ENCODE data around the gene RPL22.
"Not testable (repeated sequence)": the region's sequence is repeated elsewhere in the genome, so short reads cannot be mapped to it uniquely, and the experiment has no call there.

RPL22 gene

GRCh38 chr1:6233376-6233775 is 34.0 kb upstream of the RPL22 start:
- no peak for DNase-seq

GRCh38 chr1:6225651-6226050 is 26.3 kb upstream of the RPL22 start:
- DNase-seq = no peak

- no peak for DNase-seq
Measured at GRCh38 chr1:6224718-6225117, 25.3 kb upstream of the RPL22 start.

- DNase-seq = no peak
Measured at GRCh38 chr1:6223617-6224016, 24.2 kb upstream of the RPL22 start.

- DNase-seq = no peak
Measured at GRCh38 chr1:6222636-6223035, 23.2 kb upstream of the RPL22 start.

- no peak for DNase-seq
Measured at GRCh38 chr1:6221210-6221784, 21.9 kb upstream of the RPL22 start.

DNA sequence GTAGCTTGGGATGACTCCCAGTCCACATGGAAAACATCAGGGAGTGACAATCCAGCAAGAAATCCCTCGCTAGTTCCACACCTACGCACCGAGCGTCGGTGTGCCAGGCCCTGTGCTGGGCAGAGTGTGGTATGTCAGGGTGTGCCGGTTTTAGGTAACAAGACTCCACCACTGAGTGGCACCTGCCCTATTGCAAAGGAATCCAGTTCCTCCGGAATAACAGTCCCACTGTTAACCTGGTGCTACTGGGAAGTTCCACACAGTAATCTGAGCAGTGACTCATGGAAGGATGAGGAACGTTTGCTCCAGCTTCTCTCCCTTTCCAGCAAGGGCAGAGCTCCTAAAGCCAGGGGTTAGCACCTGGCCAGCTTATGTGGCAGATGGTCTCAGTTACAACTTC is 20.8 kb upstream of the RPL22 start:
- DNase-seq = no peak

- DNase-seq = not testable (repeated sequence)
Measured at GRCh38 chr1:6219641-6220040, 20.2 kb upstream of the RPL22 start.

DNA sequence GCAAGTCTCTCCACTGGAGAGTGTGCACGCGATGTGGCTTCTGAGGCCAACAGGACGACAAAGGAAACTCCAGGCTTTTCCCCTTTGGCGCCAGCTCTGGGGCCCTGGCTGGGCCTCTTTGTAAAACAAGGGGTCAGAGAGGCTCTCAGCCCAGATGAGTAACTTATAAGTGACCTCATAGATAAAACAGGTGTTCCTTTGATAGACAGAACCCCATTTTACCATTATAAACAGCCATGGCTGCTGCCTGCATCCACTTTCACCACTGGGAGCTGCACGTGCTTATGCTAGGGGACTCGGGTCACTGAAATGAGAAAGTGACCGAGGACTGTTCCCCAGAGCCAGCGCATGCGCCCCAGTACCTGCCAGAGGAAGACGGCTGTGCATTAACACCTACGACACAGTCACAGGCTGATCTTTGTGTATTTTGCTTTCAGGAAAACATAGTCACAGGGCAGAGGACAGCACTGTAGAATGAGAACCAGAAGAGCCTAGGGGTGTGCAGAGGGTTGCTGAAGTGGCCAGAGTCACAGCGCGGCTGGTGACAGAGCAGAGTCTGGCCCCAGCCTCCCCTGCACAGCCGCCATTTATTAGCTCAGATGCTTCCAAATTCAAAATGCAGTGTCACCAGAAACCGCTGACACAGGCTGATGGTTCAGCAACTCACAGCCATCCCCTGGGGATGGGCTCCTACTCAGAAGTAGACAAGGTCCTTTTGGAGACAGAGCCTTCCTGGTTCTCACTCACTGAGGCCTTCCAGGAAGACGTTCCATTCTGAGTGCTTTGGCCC is 19.2 kb upstream of the RPL22 start:
- DNase-seq = no peak

DNA sequence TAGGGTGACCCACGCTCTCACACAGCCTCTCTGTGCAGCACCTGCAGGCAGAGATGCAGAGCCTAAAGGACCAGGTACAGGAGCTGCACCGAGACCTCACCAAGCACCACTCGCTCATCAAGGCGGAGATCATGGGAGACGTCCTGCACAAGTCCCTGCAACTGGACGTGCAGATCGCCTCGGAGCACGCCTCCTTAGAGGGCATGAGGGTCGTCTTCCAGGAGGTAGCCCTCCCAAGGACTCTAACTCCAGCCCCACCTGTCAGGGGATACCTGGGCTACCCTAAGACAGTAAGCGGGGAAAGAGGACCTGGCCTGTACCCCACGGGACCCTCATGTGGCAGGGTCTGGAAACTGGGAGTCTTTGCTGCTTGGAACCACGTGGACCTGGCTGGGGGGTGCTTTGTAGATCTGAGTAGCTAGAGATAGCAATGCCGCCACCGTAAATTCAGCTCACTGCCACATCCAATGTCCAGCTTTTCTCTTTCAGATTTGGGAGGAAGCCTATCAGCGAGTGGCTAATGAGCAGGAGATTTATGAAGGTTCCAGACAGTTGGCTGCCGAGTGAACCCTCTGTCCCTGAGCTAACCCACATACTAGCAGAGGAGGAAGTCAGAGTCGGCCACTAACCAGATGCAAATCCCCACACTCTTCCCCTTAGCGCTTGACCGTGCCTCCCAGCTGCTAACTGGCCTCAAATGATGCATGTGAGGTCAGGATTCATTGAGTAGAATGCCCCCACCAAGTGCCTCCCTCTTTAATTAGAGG is 13.0 kb upstream of the RPL22 start:
- DNase-seq = no peak

DNA sequence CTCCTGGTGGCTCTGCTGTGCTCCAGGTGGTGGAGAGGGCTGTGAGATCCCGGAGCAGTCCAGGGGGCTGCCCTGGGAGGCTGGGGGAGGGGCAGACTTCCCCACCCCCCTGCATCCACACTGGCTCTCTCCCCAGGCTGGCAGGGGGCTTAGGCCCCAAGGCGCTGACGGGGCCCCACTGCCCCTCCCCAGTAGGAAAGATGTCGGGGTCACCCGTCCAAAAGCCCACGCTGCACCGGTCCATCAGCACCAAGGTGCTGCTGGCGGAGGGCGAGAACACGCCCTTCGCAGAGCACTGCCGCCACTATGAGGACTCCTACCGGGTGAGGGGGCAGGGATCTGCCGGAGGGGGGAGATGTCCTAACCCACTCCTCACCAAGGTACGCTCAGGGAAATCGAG is 12.3 kb upstream of the RPL22 start:
- DNase-seq = no peak

DNA sequence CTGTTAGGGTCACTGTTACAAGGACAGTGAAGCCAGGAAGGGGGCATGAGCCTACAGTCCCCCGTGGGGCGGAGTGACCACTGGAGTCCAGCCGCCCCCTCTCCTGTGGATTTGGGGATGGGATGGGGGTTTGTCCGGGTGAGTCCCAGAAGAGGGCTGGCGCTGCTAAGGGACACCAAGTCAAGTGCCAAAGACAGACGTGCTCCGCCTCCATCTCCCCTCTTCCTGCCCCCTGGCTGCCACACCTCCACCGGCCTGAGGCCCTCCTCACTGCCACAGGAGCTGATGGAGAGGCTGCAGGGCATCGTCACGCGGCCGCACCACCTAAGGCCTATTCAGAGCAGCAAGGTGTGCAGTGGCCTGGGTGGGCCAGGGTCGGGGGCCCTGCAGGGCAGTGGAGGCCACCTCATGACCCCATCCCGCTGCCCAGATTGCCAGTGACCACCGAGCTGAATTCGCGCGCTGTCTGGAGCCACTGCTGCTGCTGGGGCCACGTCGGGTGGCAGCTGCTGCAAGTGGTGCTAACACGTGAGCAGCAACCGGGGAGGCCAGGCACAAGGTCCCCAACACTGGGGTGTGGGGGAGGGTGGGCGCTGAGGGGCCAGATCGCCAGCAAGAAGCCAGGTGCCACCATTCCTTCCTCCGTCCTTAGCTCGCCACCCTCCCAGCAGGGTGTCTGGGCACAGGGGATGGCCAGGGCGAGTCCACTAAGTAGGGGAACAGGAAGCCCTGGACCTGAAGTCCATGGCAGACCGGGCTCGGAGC is 11.4 kb upstream of the RPL22 start:
- DNase-seq = no peak

GRCh38 chr1:6209661-6210580 is 10.5 kb upstream of the RPL22 start:
- no peak for DNase-seq

DNA sequence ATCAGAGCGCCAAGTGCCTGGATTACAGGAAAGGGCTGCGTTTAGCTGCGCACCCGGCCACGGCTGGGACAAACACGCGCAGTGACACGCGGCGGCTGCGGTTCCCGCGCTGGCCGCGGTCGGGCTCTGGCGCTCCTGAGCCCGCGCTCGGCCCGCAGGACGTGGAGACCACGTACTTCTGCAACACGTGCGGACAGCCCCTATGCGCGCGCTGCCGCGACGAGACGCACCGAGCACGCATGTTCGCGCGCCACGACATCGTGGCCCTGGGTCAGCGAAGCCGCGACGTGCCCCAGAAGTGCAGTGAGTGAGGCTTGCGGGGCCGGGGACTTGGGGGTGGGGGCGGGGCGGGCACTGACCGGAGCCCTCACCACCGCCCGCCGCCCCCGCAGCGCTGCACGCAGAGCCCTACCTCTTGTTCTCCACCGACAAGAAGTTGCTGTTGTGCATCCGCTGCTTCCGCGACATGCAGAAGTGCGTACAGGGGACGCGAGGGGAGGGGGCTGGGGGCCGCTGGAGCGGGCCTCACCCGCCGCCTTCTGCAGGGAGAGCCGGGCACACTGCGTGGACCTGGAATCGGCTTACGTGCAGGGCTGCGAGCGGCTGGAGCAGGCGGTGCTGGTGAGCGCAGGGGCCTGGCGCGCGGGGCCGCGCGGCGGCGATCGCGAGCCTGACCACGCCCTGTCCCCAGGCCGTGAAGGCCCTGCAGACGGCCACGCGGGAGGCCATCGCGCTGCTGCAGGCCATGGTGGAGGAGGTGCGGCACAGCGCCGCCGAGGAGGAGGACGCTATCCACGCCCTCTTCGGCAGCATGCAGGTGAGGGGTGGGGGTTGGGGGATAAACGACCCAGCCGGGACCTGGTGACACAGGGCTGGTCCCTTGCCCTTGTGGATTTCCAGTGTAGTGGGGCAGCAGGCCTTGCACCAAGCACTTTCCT is 9.6 kb upstream of the RPL22 start:
- no peak for DNase-seq

DNA sequence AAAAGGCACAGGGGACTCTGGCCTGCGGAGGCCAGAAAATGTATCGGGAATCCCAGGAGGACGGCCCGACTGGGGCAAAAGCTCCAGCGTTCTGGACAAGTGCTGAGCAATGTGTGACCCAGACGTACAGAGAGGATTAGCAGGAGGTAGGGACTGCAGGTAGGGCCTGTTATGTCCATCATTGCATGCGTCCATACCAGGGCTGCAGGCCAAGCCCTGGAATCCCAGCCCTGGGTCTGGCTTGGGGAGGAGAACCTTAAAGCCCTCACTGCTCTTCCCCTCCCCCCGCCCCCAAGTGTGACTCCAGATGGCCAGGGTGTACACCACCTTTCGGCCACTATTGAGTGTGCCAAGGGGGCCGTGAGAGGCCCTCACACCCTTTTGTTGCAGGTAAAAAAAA is 8.5 kb upstream of the RPL22 start:
- DNase-seq = no peak

- DNase-seq = no peak
Measured at GRCh38 chr1:6207075-6207885, 7.9 kb upstream of the RPL22 start.

- DNase-seq = no peak
Measured at GRCh38 chr1:6206520-6206855, 7.1 kb upstream of the RPL22 start.

DNA sequence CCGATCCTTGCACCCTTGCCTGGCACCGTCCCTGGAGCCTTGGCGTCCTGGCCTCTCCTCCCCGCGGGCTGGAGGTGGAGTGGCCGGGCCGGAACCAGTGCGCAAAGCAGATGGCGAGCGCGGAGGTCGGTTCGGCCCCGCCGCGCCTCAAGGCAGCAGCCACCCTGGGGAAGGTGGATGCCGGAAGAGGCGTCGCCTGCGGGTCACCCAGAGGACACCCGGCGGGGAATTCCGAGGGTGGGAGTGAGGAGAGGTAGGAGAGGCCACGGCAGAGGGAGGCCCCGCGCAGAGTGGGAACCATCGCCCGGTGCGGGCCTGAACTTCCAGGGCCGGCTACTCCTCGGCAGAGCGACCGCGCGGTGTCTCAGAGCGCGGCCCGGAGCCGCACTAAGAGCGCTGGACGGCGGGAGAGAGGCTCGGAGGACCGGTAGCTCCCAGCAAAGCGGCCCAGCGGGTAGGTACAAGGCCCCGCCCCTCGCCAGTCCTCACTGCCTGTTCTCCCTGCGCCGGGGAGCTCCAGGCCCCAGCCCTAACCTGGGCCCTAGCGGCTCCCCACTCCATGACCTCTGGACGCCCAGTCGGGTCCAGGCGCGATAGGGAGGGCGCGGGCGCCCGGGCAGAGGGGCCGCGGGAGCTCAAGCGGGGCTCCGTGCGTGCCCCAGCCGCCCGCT is 6.6 kb upstream of the RPL22 start, which contains the start of gene RNF207:
Gene RNF207 (plus strand): TSS at position 271 of the 671 bp plus-strand sequence. CDS start 417 bp downstream, outside the sequence.
- no peak for DNase-seq

DNA sequence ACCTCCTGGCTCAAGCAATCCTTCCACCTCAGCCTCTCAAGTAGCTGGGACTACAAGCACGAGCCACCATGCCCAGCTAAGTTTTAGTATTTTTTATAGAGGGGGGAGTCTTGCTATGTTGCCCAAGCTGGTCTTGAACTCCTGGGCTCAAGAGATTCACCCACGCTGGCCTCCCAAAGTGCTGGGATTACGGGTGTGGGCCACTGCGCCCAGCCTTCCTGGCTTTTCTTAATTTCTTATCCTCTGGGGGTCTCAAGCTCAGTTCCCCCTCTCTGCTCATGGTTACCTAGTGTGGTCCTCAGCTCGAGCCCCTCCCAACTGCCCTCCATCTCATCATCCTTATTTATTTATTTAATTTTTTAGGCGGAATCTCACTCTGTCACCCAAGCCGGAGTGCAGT is 2.9 kb upstream of the RPL22 start:
- DNase-seq = no peak
